Endothelial cell of umbilical vein (primary cell): ENCODE measurements around the gene CDK11B. TPM values are rescaled to one million over a fixed set of nuclear protein-coding genes. Genes with fewer than 3 reads are reported as not detected.
A peak's percentile ranks its signal among the peaks of the same experiment; 100 is the strongest.

Experiments used
- BruUV-seq: library from RNA; stranded (reverse); fragments of 400-500 nt; replicated peaks from 2 replicates; lab custom pipeline; 2021; lab: Mats Ljungman, UMichigan
- CTCF ChIA-PET: fragments of 300-600, 350-600 bp; sonication (Branson Sonifier 250); formaldehyde crosslinking; loops from one replicate; lab custom pipeline; 2021; ENCODE audit warnings: antibody characterized with exemption, inconsistent platforms; lab: Charles Lee
- POLR2A ChIA-PET: fragments of 300-600, 350-600 bp; sonication (Branson Sonifier 250); formaldehyde crosslinking; loops from one replicate; lab custom pipeline; 2021; ENCODE audit warnings: antibody characterized with exemption, inconsistent platforms; lab: Charles Lee
- DNase-seq: peaks from one replicate; pipeline ENCODE4 v3.0.0-alpha.2; 2011; ENCODE audit warnings: low read depth, low spot score
- FAIRE-seq: peaks from 2 replicates; lab custom pipeline; 2011; peaks lifted over from hg19 to GRCh38; lab: Jason Lieb, UNC
- H2AFZ ChIP-seq: 2 replicates; pipeline ENCODE4 v1.6.0; 2012; ENCODE audit warnings: low read depth, low read length, control low read depth, inconsistent platforms
- H3K27ac ChIP-seq: 2 replicates; pipeline ENCODE4 v1.5.1; 2011; ENCODE audit warnings: low read depth, mild to moderate bottlenecking, control low read depth, low read length, moderate library complexity; ENCODE audit not compliant: insufficient read depth
- H3K27me3 ChIP-seq, 2 experiments: 2 replicates each; pipeline versions ENCODE4 v1.6.0 to v1.6.1; 2011; ENCODE audit warnings: low read length in 2 of 2, mixed read lengths in 1 of 2; ENCODE audit not compliant: control insufficient read depth in 2 of 2, insufficient read depth in 2 of 2
- H3K36me3 ChIP-seq, 2 experiments: 2 replicates in 1 of 2; 3 replicates in 1 of 2; pipeline ENCODE4 v1.5.1; 2011; ENCODE audit warnings: low read length in 2 of 2, mild to moderate bottlenecking in 1 of 2, moderate library complexity in 1 of 2; ENCODE audit not compliant: control insufficient read depth in 2 of 2, insufficient read depth in 2 of 2; ENCODE audit errors: extremely low read depth in 1 of 2
- H3K4me1 ChIP-seq: 3 replicates; pipeline ENCODE4 v1.5.1; 2011; ENCODE audit warnings: mild to moderate bottlenecking, low read length; ENCODE audit not compliant: control insufficient read depth, insufficient read depth; ENCODE audit errors: extremely low read depth
- H3K4me2 ChIP-seq: 2 replicates; pipeline ENCODE4 v1.6.1; 2011; ENCODE audit warnings: low read length, control low read depth, mixed read lengths; ENCODE audit not compliant: insufficient read depth
- H3K4me3 ChIP-seq, 3 experiments: fragments of 200-600 bp in 1 of 3; sonication (generic), shearing (Covaris generic) in 1 of 3; replicated peaks in 1 of 3; 2 replicates each; pipeline ENCODE4 v1.5.1; 2011 to 2016; ENCODE audit warnings: control low read depth in 3 of 3, low read length in 3 of 3, mild to moderate bottlenecking in 2 of 3, inconsistent platforms in 1 of 3, low read depth in 1 of 3, moderate library complexity in 1 of 3; ENCODE audit not compliant: insufficient read depth in 1 of 3
- H3K79me2 ChIP-seq: 2 replicates; pipeline ENCODE4 v1.6.0; 2012; ENCODE audit warnings: low read length, inconsistent platforms; ENCODE audit not compliant: control insufficient read depth, insufficient read depth
- H3K9ac ChIP-seq: replicated peaks from 2 replicates; pipeline ENCODE3; 2011; ENCODE audit warnings: low read length, control low read depth; ENCODE audit not compliant: insufficient read depth; ENCODE audit errors: extremely low read depth
- H3K9me1 ChIP-seq: replicated peaks from 3 replicates; pipeline ENCODE4 v1.6.0; 2011; ENCODE audit warnings: mild to moderate bottlenecking, low read length; ENCODE audit not compliant: control insufficient read depth, insufficient read depth; ENCODE audit errors: extremely low read depth
- H3K9me3 ChIP-seq: replicated peaks from 2 replicates; pipeline ENCODE4 v1.5.1; 2012; ENCODE audit warnings: low read length, inconsistent platforms; ENCODE audit not compliant: control insufficient read depth, insufficient read depth
- H4K20me1 ChIP-seq: replicated peaks from 2 replicates; pipeline ENCODE3; 2011; ENCODE audit warnings: mild to moderate bottlenecking, low read length; ENCODE audit not compliant: control insufficient read depth, insufficient read depth; ENCODE audit errors: extremely low read depth
- EZH2 ChIP-seq: IDR thresholded peaks from 2 replicates; pipeline ENCODE4 v1.6.1; 2012; ENCODE audit warnings: borderline replicate concordance, low read depth, mild to moderate bottlenecking, moderate library complexity, low read length, inconsistent platforms; ENCODE audit not compliant: severe bottlenecking
- FOS ChIP-seq: IDR thresholded peaks from 2 replicates; pipeline ENCODE4 v1.6.1; 2011; ENCODE audit warnings: mild to moderate bottlenecking, low read length, moderate library complexity, borderline replicate concordance; ENCODE audit not compliant: insufficient read depth
- GATA2 ChIP-seq: IDR thresholded peaks from 2 replicates; pipeline ENCODE4 v1.7.0; 2011; ENCODE audit warnings: low read depth, mild to moderate bottlenecking, moderate library complexity, mixed read lengths, low read length; ENCODE audit not compliant: insufficient read length, insufficient read depth
- JUN ChIP-seq: IDR thresholded peaks from 2 replicates; pipeline ENCODE4 v1.6.1; 2011; ENCODE audit warnings: borderline replicate concordance, low read depth; ENCODE audit not compliant: insufficient read length, insufficient read depth
- MYC ChIP-seq: IDR thresholded peaks from one replicate; pipeline ENCODE4 v1.6.1; 2011; ENCODE audit warnings: mild to moderate bottlenecking, low read depth, low read length
- POLR2A ChIP-seq: IDR thresholded peaks from 2 replicates; pipeline ENCODE4 v1.6.1; 2012; ENCODE audit warnings: low read depth, mild to moderate bottlenecking, control low read depth, low read length
- POLR2AphosphoS5 ChIP-seq: IDR thresholded peaks from 2 replicates; pipeline ENCODE4 v1.6.1; 2012; ENCODE audit warnings: low read depth, mild to moderate bottlenecking, control low read depth, low read length, moderate library complexity; ENCODE audit not compliant: insufficient read depth
- dilution Hi-C: fragments of 300-500 bp; cut with MboI; formaldehyde crosslinking; loops from one replicate; pipeline ENCODE4 v1.15.0; 2019; ENCODE audit warnings: low sequenced_read_pairs; ENCODE audit not compliant: extremely low pct_ligation_motif_present
- intact Hi-C: fragments of 100-400 bp; cut with micrococcal nuclease; formaldehyde crosslinking; loops from one replicate; pipeline ENCODE4 v1.10.0; 2022
- polyA plus RNA-seq, 4 experiments: library from polyadenylated mRNA; depleted of rRNA in 3 of 4; stranded (reverse) in 3 of 4; unstranded in 1 of 4; fragments of >200 nt; gene quantifications; 2 replicates each; pipeline versions ENCODE4 v1.2.1 to v1.2.3, GENCODE V29; 2011 to 2012; ENCODE audit warnings: missing spikeins in 1 of 4
- total RNA-seq: library from RNA; stranded (reverse); gene quantifications from 2 replicates; pipeline ENCODE4 v1.2.3, GENCODE V29; 2021
- TF ChIP-seq, protein P1 (sequence below), 2 donors: IDR thresholded peaks; 1 replicate in 1 of 2; 2 replicates in 1 of 2; pipeline ENCODE4 v1.5.1; 2011; ENCODE audit warnings: low read length in 2 of 2, mild to moderate bottlenecking in 2 of 2, moderate library complexity in 2 of 2, control low read depth in 1 of 2, inconsistent platforms in 1 of 2, low read depth in 1 of 2; ENCODE audit not compliant: insufficient read depth in 1 of 2; ENCODE audit errors: extremely low read depth in 1 of 2
- TF ChIP-seq, protein P2 (sequence below): IDR thresholded peaks from 2 replicates; pipeline ENCODE4 v1.6.1; 2011; ENCODE audit not compliant: insufficient read depth, insufficient read length

Gene CDK11B
- total and polyA plus RNA-seq, 2 donors (not counting 3 experiments of a cell fraction or from before 2014, with no cell fraction given): 16.4 to 32.0 TPM

DNA sequence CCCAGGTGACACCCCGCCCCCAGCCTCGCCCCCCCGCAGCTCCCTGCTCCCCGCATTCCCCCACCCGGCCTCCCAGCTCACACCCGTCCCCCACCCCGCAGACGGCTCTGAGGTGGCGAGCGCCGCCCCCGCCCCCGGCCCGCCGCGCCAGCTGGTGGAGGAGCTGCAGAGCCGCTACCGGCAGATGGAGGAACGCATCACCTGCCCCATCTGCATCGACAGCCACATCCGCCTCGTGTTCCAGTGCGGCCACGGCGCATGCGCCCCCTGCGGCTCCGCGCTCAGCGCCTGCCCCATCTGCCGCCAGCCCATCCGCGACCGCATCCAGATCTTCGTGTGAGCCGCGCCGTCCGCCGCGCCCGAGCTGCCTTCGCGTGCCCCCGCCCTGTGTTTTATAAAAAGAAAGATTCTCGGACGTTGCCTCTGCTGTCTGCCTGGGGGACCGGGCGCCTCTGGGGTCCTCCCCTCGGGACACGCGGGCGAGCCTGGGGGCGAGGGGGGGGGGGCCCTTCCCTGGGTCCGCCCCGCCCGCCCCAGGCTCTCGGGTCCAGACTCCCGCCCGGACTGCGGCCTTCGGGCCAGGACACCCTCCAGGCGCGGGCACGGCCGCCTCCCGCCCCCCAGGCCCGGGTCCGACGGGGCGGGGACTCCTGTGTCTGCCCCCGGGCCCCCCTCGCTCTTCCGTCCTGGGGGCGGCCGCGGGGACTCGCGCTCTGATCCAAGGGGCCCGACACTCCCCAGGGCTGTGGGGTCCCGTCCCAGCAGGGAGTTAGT lies 28.4 kb downstream of the CDK11B start:
- H3K4me1 ChIP-seq: no peaks in the 10 kb centered on the region
- H3K27ac ChIP-seq: no peak overlapping the region
- DNase-seq (peak; percentile 49), FAIRE-seq (no peak)
- H3K9me1 ChIP-seq: no peaks in the 10 kb centered on the region
- ChIA-PET CTCF (interaction anchor here (1.0 to 1.6 kb wide), 3 partner anchors 11 to 275 kb away, joined by 3 read pairs; no protein-coding TSS in a partner anchor), POLR2A (no interaction called here)
- no peak overlapping the region for H2AFZ ChIP-seq
- no peak overlapping the region for H3K4me2 ChIP-seq
- peaks cover 3 to 24% of the 10 kb centered on the region in 2 experiments for H3K27me3 ChIP-seq
- no peaks in the 10 kb centered on the region for H4K20me1 ChIP-seq
- BruUV-seq: no TSS peak
- H3K4me3 ChIP-seq: no peak overlapping the region
- H3K36me3 ChIP-seq: no peaks in the 10 kb centered on the region
- no peaks in the 10 kb centered on the region for H3K79me2 ChIP-seq
- H3K9me3 ChIP-seq: no peaks in the 10 kb centered on the region
- no peak overlapping the region for H3K9ac ChIP-seq
- intact Hi-C loops (no loop called here), dilution Hi-C loops (no loop called here)
- TF ChIP-seq, protein P1, sequence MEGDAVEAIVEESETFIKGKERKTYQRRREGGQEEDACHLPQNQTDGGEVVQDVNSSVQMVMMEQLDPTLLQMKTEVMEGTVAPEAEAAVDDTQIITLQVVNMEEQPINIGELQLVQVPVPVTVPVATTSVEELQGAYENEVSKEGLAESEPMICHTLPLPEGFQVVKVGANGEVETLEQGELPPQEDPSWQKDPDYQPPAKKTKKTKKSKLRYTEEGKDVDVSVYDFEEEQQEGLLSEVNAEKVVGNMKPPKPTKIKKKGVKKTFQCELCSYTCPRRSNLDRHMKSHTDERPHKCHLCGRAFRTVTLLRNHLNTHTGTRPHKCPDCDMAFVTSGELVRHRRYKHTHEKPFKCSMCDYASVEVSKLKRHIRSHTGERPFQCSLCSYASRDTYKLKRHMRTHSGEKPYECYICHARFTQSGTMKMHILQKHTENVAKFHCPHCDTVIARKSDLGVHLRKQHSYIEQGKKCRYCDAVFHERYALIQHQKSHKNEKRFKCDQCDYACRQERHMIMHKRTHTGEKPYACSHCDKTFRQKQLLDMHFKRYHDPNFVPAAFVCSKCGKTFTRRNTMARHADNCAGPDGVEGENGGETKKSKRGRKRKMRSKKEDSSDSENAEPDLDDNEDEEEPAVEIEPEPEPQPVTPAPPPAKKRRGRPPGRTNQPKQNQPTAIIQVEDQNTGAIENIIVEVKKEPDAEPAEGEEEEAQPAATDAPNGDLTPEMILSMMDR (IDR thresholded peaks at IDR 0.05; ENCODE audit: extremely low read depth in 1 of 2, insufficient read depth in 1 of 2, low read depth in 1 of 2, low read length in 2 of 2): no peak
- TF ChIP-seq, protein P2, sequence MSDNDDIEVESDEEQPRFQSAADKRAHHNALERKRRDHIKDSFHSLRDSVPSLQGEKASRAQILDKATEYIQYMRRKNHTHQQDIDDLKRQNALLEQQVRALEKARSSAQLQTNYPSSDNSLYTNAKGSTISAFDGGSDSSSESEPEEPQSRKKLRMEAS: peak; percentile 77
- TF ChIP-seq POLR2A: no peak
- TF ChIP-seq FOS: no peak
- peak; percentile 85 for TF ChIP-seq EZH2
- TF ChIP-seq GATA2: no peak
- no peak for TF ChIP-seq MYC
- no peak for TF ChIP-seq JUN
- TF ChIP-seq POLR2AphosphoS5: peak; percentile 9
